Measurements from ENCODE around the gene UBAC1.

The UBAC1 gene

DNA sequence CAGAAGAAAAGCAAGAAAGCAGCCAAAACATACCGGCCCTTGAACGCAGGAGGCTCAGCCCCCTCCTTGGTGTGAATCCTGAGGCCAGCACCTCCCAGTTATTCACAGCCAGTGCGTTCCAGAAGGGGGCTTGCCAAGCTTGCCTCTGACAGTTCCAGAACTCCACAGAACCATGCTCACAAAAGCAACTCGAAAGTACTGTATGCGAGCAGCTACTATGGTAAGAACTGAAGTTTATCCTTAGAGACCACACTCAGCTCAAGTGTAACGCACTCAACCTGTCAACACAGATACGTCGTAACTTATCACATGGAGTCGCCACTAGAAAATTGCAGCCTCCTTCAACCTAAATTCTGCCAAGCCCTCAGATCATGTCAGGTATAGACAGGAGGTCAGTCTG lies 1.4 kb downstream of the UBAC1 start:
- peak overlapping the region; percentile 94 for H3K4me3 ChIP-seq (ENCODE audit: low read depth, low read length)
- DNase-seq (ENCODE audit: low read depth): no peak
- TF ChIP-seq, protein P1, sequence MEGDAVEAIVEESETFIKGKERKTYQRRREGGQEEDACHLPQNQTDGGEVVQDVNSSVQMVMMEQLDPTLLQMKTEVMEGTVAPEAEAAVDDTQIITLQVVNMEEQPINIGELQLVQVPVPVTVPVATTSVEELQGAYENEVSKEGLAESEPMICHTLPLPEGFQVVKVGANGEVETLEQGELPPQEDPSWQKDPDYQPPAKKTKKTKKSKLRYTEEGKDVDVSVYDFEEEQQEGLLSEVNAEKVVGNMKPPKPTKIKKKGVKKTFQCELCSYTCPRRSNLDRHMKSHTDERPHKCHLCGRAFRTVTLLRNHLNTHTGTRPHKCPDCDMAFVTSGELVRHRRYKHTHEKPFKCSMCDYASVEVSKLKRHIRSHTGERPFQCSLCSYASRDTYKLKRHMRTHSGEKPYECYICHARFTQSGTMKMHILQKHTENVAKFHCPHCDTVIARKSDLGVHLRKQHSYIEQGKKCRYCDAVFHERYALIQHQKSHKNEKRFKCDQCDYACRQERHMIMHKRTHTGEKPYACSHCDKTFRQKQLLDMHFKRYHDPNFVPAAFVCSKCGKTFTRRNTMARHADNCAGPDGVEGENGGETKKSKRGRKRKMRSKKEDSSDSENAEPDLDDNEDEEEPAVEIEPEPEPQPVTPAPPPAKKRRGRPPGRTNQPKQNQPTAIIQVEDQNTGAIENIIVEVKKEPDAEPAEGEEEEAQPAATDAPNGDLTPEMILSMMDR (IDR thresholded peaks at IDR 0.05; ENCODE audit: control insufficient read depth, extremely low read depth, insufficient read depth): no peak

DNA sequence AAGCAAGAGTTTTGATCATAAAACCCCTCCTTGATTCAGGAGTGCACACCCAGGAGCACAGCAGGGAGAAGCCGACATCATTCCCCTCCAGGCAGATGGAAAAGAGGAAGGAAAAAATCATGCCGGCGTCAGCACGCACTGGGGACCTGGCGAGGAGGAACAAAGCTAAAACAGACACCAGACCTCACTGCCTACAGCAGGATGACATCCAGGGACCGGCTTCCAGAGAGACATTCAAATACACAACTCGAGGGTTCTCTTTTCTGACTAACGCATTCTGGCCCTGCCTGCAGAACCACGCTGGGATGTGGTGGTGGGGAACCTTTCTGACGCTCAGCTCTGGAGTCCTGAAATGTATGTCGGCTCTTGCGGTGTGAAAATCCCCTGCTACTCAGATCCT lies 2.7 kb downstream of the UBAC1 start:
- no peak for DNase-seq (ENCODE audit: low read depth)
- TF ChIP-seq, protein P1 (IDR thresholded peaks at IDR 0.05; ENCODE audit: control insufficient read depth, extremely low read depth, insufficient read depth): no peak
- H3K4me3 ChIP-seq (ENCODE audit: low read depth, low read length): no peak overlapping the region

DNA sequence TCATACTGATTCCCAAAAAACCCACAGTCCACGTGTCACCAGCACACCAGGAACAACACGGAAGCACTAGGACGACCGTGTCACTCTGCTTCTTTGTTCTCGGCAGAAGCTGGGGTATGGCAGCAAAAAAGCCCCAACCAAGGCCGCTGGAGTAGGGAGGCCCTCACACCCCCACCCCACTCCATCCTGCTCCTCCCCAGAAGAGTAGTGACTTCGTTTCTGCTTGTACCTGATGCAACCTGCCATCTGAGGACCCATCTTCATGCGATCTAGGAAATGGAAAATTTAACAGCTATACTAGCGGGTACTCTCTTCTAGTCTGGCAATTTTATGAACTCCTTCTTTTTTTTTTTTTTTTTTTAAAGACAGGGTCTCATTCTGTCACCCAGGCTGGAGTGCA lies 3.7 kb downstream of the UBAC1 start:
- TF ChIP-seq, protein P1 (IDR thresholded peaks at IDR 0.05; ENCODE audit: control insufficient read depth, extremely low read depth, insufficient read depth): no peak
- no peak overlapping the region for H3K4me3 ChIP-seq (ENCODE audit: low read depth, low read length)
- no peak for DNase-seq (ENCODE audit: low read depth)

DNA sequence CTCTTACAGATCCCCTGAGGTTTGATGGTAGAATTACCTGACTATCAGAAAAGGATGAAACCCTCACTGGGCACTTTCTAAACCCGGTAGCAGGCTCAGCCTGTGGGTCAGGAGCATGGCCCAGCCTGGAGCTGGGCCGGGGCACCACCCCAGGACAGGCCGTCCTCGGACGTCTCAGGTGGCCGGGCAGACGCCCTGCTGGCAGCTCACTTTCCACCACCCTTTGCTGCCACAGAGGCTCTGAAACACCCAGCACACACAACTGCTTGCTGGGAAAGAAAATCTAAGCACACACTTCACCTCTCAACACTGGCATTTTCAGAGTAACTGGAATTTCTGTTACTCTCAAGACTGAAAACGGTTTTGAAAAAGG lies 4.4 kb downstream of the UBAC1 start:
- H3K4me3 ChIP-seq (ENCODE audit: low read depth, low read length): no peak overlapping the region
- TF ChIP-seq, protein P1 (IDR thresholded peaks at IDR 0.05; ENCODE audit: control insufficient read depth, extremely low read depth, insufficient read depth): no peak
- no peak for DNase-seq (ENCODE audit: low read depth)

DNA sequence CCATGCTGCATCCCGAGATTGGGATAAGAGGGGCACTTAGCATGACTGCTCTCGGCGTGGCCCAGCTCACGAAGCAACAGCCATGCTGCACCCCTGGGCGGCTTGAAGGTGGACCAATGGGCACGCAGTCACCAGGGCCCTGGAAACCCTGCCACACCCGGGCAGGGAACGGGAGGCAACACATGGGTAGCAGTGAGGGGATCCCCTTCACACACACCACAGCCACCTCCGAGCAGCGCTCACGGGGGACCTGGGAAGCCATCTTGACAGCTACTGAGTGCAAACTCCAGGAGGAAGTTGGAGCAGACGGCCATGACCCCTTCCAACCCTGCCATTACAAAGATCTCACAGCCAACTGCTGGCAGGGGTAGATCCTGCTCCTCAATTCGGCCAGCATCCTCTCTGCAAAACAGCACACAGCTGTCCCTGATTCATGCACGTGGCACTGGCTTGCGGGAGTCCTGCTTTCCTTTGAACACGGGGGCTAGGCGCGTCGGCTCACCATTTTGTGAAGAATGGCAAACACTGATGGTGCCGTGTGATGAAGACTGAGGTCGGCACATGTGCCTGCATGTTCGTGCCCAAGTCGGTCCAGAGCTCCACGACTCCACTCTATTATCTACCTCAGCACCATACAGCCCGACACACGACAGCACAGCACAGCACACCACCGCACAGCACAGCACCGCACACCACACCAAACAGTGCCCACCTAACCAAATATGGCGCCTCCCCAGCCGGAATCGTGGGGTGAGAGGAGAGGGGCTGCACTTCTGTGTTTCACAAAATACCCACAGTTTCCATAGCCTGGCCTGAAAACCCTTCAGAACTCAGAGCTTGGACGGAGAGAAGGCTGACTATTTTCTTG lies 5.0 kb downstream of the UBAC1 start:
- TF ChIP-seq, protein P1 (IDR thresholded peaks at IDR 0.05; ENCODE audit: control insufficient read depth, extremely low read depth, insufficient read depth): no peak
- H3K4me3 ChIP-seq (ENCODE audit: low read depth, low read length): no peak overlapping the region
- DNase-seq (ENCODE audit: low read depth): no peak

DNA sequence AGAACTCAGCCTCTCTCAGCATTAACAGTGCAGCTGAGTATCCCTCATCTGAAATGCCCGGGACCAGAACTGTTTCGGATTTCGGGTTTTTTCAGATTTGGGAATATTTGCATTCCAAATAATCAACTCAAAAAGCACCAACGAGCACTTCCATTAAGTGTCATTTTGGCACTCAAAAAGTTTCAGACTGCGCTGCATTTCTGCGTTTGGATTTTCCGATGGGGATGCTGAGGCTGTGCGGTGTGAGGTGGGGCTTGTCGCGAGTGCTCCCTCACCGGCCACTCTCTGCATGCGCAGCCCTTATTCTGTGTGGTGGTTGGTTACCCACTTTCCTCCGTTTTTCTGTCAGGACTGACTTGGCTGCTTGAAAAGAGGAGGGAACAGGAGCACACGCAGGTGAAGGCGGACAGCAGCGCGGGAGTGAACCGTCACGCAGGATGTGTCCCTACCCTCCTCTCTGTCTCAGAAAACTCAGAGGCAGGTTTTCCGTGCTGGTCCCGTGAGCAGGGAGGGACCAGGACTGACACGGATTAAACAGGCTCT lies 8.4 kb downstream of the UBAC1 start:
- DNase-seq (ENCODE audit: low read depth): no peak
- TF ChIP-seq, protein P1 (IDR thresholded peaks at IDR 0.05; ENCODE audit: control insufficient read depth, extremely low read depth, insufficient read depth): no peak
- H3K4me3 ChIP-seq (ENCODE audit: low read depth, low read length): no peak overlapping the region

Measured in LNCaP clone FGC (cell line).